ENCODE data around the gene NCAPG2.
"Not testable (repeated sequence)": the region's sequence is repeated elsewhere in the genome, so short reads cannot be mapped to it uniquely, and the experiment has no call there.

DNA sequence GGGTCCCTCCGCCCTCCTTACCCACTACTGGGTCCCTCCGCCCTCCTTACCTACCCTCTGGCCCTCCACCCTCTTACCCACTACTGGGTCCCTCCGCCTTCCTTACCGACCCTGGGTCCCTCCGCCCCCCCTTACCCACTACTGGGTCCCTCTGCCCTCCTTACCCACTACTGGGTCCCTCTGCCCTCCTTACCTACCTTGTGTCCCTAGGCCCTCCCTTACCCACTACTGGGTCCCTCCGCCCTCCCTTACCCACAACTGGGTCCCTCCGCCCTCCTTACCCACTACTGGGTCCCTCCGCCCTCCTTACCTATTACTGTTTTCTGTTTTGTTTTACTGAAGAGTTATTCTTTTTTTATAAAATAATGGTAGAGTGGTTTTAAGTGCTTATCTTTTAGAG, 36.5 kb downstream of the NCAPG2 start:
- not testable (repeated sequence) for TF ChIP-seq POLR2A (IDR thresholded peaks at IDR 0.05)
- TF ChIP-seq, protein P1, sequence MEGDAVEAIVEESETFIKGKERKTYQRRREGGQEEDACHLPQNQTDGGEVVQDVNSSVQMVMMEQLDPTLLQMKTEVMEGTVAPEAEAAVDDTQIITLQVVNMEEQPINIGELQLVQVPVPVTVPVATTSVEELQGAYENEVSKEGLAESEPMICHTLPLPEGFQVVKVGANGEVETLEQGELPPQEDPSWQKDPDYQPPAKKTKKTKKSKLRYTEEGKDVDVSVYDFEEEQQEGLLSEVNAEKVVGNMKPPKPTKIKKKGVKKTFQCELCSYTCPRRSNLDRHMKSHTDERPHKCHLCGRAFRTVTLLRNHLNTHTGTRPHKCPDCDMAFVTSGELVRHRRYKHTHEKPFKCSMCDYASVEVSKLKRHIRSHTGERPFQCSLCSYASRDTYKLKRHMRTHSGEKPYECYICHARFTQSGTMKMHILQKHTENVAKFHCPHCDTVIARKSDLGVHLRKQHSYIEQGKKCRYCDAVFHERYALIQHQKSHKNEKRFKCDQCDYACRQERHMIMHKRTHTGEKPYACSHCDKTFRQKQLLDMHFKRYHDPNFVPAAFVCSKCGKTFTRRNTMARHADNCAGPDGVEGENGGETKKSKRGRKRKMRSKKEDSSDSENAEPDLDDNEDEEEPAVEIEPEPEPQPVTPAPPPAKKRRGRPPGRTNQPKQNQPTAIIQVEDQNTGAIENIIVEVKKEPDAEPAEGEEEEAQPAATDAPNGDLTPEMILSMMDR (IDR thresholded peaks at IDR 0.05): not testable (repeated sequence)
